SU-DHL-6 (cell line): ENCODE data around the gene CORO7.

Source experiments
- H2AFZ ChIP-seq: fragments of 200-600 bp; sonication (generic); 2 replicates; pipeline ENCODE4 v1.6.1; 2014; ENCODE audit warnings: low read depth, mild to moderate bottlenecking, moderate library complexity, mixed read lengths, antibody characterized with exemption, low read length; ENCODE audit not compliant: severe bottlenecking
- H3F3A ChIP-seq: fragments of 200-600 bp; shearing (Covaris generic); 2 replicates; pipeline ENCODE4 v1.6.0; 2016; ENCODE audit warnings: antibody characterized with exemption, mild to moderate bottlenecking; ENCODE audit not compliant: insufficient read depth
- H3K27ac ChIP-seq: fragments of 200-600 bp; sonication (generic); 2 replicates; pipeline ENCODE4 v1.5.1; 2016; ENCODE audit warnings: low read depth, mild to moderate bottlenecking, low read length, moderate library complexity, mixed read lengths
- H3K27me3 ChIP-seq: fragments of 200-600 bp; sonication (generic), shearing (Covaris generic); 2 replicates; pipeline ENCODE4 v1.6.0; 2014; ENCODE audit warnings: mild to moderate bottlenecking, low read length
- H3K36me3 ChIP-seq: fragments of 200-600 bp; sonication (generic); 2 replicates; pipeline ENCODE4 v1.6.1; 2014; ENCODE audit warnings: mild to moderate bottlenecking, low read length, mixed read lengths
- H3K4me2 ChIP-seq: fragments of 300-600, 200-600 bp; shearing (Covaris generic), sonication (generic); 2 replicates; pipeline ENCODE4 v1.6.0; 2014; ENCODE audit warnings: low read length, low read depth, mild to moderate bottlenecking; ENCODE audit not compliant: poor library complexity, severe bottlenecking
- H3K4me3 ChIP-seq: fragments of 200-600 bp; sonication (generic); 2 replicates; pipeline ENCODE4 v1.5.1; 2014; ENCODE audit warnings: antibody characterized with exemption, low read length, mild to moderate bottlenecking, mixed read lengths; ENCODE audit not compliant: insufficient read depth, poor library complexity, severe bottlenecking
- H3K79me2 ChIP-seq: fragments of 200-600 bp; sonication (generic); 2 replicates; pipeline ENCODE4 v1.6.1; 2014; ENCODE audit warnings: mild to moderate bottlenecking, low read length, moderate library complexity; ENCODE audit not compliant: insufficient read depth
- H3K9ac ChIP-seq: fragments of 200-600 bp; sonication (generic); 2 replicates; pipeline ENCODE4 v1.7.0; 2014; ENCODE audit warnings: mild to moderate bottlenecking, low read length
- H3K9me2 ChIP-seq: fragments of 200-600 bp; sonication (generic); replicated peaks from 2 replicates; pipeline ENCODE4 v1.6.1; 2014; ENCODE audit warnings: low read length; ENCODE audit not compliant: insufficient read depth
- H3K9me3 ChIP-seq: fragments of 200-600 bp; sonication (generic); 2 replicates; pipeline ENCODE4 v1.6.1; 2014; ENCODE audit warnings: low read length, mixed read lengths; ENCODE audit not compliant: insufficient read depth
- H4K20me1 ChIP-seq: fragments of 200-600 bp; sonication (generic); 2 replicates; pipeline ENCODE4 v1.6.1; 2014; ENCODE audit warnings: low read depth, mild to moderate bottlenecking, antibody characterized with exemption, low read length, moderate library complexity, mixed read lengths
- EZH2phosphoT487 ChIP-seq: fragments of 200-600 bp; sonication (generic), shearing (Covaris generic); conservative IDR thresholded peaks from 2 replicates; pipeline ENCODE4 v1.6.1; 2018; ENCODE audit warnings: mild to moderate bottlenecking, antibody characterized with exemption, low read length, moderate library complexity, mixed read lengths
- TF ChIP-seq, protein P1 (sequence below): fragments of 200-600 bp; sonication (generic); IDR thresholded peaks from one replicate; pipeline ENCODE4 v1.5.1; 2017; ENCODE audit warnings: antibody characterized with exemption, mild to moderate bottlenecking, low read length, moderate library complexity; ENCODE audit not compliant: insufficient read depth, poor library complexity, severe bottlenecking

CORO7 gene

DNA sequence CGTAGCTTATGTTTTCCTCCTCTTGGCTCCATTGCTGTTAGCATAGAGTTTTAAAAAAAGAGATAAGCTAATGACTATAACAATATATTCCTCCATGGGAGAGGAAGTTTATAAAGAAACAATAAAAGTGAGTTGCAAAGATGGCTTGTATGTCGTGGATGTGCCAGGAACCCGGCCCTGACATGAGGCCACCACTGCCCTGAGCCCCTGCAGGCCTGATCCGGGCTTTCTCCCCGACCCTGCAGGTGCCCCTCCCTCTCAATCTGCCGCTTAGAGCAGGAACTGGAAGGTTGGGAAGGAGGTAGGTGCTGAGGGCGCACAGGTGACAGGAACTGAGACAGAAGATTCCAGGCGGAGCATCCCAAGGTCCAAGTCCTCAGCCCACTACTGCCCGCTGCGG is 76.9 kb downstream of the CORO7 start:
- H3K9me2 ChIP-seq, result no peaks in the 10 kb centered on the region
- H2AFZ ChIP-seq, result no peak overlapping the region
- peaks cover 18% of the 10 kb centered on the region for H3K79me2 ChIP-seq
- no peaks in the 10 kb centered on the region for H3K27me3 ChIP-seq
- H3K27ac ChIP-seq, result no peak overlapping the region
- no peaks in the 10 kb centered on the region for H3F3A ChIP-seq
- no peak overlapping the region for H3K9ac ChIP-seq
- no peaks in the 10 kb centered on the region for H3K9me3 ChIP-seq
- TF ChIP-seq EZH2phosphoT487, result no peak
- TF ChIP-seq, protein P1, sequence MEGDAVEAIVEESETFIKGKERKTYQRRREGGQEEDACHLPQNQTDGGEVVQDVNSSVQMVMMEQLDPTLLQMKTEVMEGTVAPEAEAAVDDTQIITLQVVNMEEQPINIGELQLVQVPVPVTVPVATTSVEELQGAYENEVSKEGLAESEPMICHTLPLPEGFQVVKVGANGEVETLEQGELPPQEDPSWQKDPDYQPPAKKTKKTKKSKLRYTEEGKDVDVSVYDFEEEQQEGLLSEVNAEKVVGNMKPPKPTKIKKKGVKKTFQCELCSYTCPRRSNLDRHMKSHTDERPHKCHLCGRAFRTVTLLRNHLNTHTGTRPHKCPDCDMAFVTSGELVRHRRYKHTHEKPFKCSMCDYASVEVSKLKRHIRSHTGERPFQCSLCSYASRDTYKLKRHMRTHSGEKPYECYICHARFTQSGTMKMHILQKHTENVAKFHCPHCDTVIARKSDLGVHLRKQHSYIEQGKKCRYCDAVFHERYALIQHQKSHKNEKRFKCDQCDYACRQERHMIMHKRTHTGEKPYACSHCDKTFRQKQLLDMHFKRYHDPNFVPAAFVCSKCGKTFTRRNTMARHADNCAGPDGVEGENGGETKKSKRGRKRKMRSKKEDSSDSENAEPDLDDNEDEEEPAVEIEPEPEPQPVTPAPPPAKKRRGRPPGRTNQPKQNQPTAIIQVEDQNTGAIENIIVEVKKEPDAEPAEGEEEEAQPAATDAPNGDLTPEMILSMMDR, result no peak
- H3K36me3 ChIP-seq, result no peaks in the 10 kb centered on the region
- no peaks in the 10 kb centered on the region; the same call in 1 of the 2 replicates for H4K20me1 ChIP-seq
- no peak overlapping the region for H3K4me2 ChIP-seq
- no peak overlapping the region for H3K4me3 ChIP-seq

DNA sequence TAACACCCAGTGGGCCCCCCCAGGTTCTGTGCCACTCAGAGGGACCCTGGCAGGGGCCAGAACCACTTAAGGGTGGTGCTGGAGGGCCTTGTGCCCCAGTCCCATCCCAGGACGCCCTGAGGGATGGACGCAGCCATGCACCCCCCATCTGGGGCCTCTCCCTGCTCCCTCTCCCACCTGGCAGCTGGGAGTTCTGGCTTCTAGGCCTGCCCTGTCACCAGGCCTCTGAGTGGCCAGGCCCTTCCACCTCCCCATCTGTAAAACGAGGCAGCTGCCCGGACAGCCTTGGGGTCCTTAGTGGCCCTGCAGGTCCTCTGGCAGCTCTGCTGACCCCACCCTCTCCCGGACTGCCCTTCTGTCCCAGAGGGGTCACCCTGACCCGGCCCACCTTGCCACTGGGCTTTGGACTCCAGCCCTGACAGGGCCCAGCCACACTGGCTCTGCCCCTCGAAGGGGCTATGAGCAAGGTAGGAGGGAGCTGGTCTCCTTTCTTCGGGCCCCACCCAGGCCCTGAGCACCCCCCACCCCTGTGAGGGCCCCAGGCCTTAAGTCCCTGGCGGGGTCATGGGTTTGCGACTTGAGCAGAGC is 77.6 kb downstream of the CORO7 start:
- Histone ChIP-seq H3K4me3 (no peak overlapping the region), H3K4me2 (no peak overlapping the region), H3F3A (no peaks in the 10 kb centered on the region), H3K9me2 (no peaks in the 10 kb centered on the region), H3K9ac (no peak overlapping the region), H3K79me2 (peaks cover 14% of the 10 kb centered on the region), H3K27ac (no peak overlapping the region), H3K9me3 (no peaks in the 10 kb centered on the region), H4K20me1 (no peaks in the 10 kb centered on the region; the same call in 1 of the 2 replicates), H3K36me3 (no peaks in the 10 kb centered on the region), H3K27me3 (no peaks in the 10 kb centered on the region), H2AFZ (no peak overlapping the region)
- no peak for TF ChIP-seq EZH2phosphoT487
- TF ChIP-seq, protein P1, result no peak

- Histone ChIP-seq H3K9me2 (no peaks in the 10 kb centered on the region), H3F3A (no peaks in the 10 kb centered on the region), H3K4me2 (no peak overlapping the region), H3K27me3 (no peaks in the 10 kb centered on the region), H3K9ac (no peak overlapping the region), H3K27ac (no peak overlapping the region), H4K20me1 (no peaks in the 10 kb centered on the region), H3K36me3 (no peaks in the 10 kb centered on the region), H2AFZ (no peak overlapping the region), H3K9me3 (no peaks in the 10 kb centered on the region), H3K4me3 (no peak overlapping the region), H3K79me2 (peaks cover 7% of the 10 kb centered on the region)
- TF ChIP-seq EZH2phosphoT487, result no peak
These were observed 78.2 kb downstream of the CORO7 start for GRCh38 chr16:4338125-4338582.

- no peak overlapping the region for H3K4me3 ChIP-seq
- no peaks in the 10 kb centered on the region for H3K9me2 ChIP-seq
- no peak for TF ChIP-seq EZH2phosphoT487
- TF ChIP-seq, protein P1, result no peak
- no peaks in the 10 kb centered on the region for H4K20me1 ChIP-seq
- H3K79me2 ChIP-seq, result peaks cover 2% of the 10 kb centered on the region; the same call in 1 of the 2 replicates
- no peaks in the 10 kb centered on the region for H3K27me3 ChIP-seq
- no peak overlapping the region for H3K9ac ChIP-seq
- no peak overlapping the region for H3K27ac ChIP-seq
- H3K9me3 ChIP-seq, result no peaks in the 10 kb centered on the region
- no peak overlapping the region for H3K4me2 ChIP-seq
- H2AFZ ChIP-seq, result no peak overlapping the region
- no peaks in the 10 kb centered on the region for H3K36me3 ChIP-seq
- H3F3A ChIP-seq, result no peaks in the 10 kb centered on the region
These were observed 78.8 kb downstream of the CORO7 start for GRCh38 chr16:4337540-4338088.
